Adrenal gland (tissue), 12 donors: ENCODE results near the gene NMB. TPM values are rescaled to one million over a fixed set of nuclear protein-coding genes. Genes with fewer than 3 reads are reported as not detected.

Source experiments
- DNase-seq, 7 donors: peaks; one replicate each; pipeline ENCODE4 v3.0.0-alpha.2; 2019 to 2020
- H3K27ac ChIP-seq, 5 donors: fragments of 200-600 bp; sonication (generic) in 4 of 5; 1 replicate in 3 of 5; 2 replicates in 2 of 5; pipeline versions ENCODE4 v1.5.1 to v1.8.0; 2016 to 2020; ENCODE audit warnings: mild to moderate bottlenecking in 1 of 5
- H3K27me3 ChIP-seq: fragments of 200-600 bp; 2 replicates; pipeline ENCODE4 v1.8.0; 2021
- H3K36me3 ChIP-seq, 2 donors: fragments of 200-600 bp; replicated peaks in 1 of 2; 1 replicate in 1 of 2; 2 replicates in 1 of 2; pipeline versions ENCODE4 v1.5.1 to v1.8.0; 2018 to 2022
- H3K4me1 ChIP-seq, 2 donors: fragments of 200-600 bp; replicated peaks in 1 of 2; 1 replicate in 1 of 2; 2 replicates in 1 of 2; pipeline versions ENCODE4 v1.5.1 to v1.8.0; 2018 to 2021
- H3K4me3 ChIP-seq, 4 donors: fragments of 200-600 bp; sonication (generic) in 3 of 4; one replicate each; pipeline ENCODE4 v1.5.1; 2016 to 2018
- H3K9me3 ChIP-seq, 3 donors: fragments of 200-600 bp; sonication (generic) in 1 of 3; replicated peaks in 1 of 3; 1 replicate in 2 of 3; 2 replicates in 1 of 3; pipeline versions ENCODE4 v1.5.1 to v1.8.0; 2016 to 2021
- CTCF ChIP-seq, 6 experiments: fragments of 450-650 bp in 4 of 6; fragments of 200-600 bp in 2 of 6; sonication (generic) in 1 of 6; IDR thresholded peaks; 1 replicate in 5 of 6; 2 replicates in 1 of 6; pipeline versions ENCODE4 v1.5.1 to v1.8.0; 2016 to 2021; ENCODE audit warnings: antibody characterized with exemption in 6 of 6, mild to moderate bottlenecking in 2 of 6, moderate library complexity in 1 of 6
- POLR2A ChIP-seq, 2 donors: fragments of 450-650 bp; IDR thresholded peaks; one replicate each; pipeline ENCODE4 v1.6.1; 2017; ENCODE audit warnings: antibody characterized with exemption in 2 of 2, mild to moderate bottlenecking in 2 of 2, moderate library complexity in 1 of 2
- WGBS, 4 donors: extraction: QIAGEN DNeasy Blood & Tissue Kit in 2 of 4; methylation state at CpG; one replicate each; pipeline versions ENCODE4 v1.1.5 to v1.1.7; 2013 to 2017; 5-methylcytosine and 5-hydroxymethylcytosine counted together
- intact Hi-C, 2 donors: fragments of 100-400 bp; cut with DNase I; formaldehyde crosslinking; loops; one replicate each; pipeline versions ENCODE4 v1.14.1 to v1.15.0; 2022 to 2023
- polyA plus RNA-seq, 3 donors: library from polyadenylated mRNA; stranded (reverse); fragments of 200-250 nt in 2 of 3; fragments of 350-450 nt in 1 of 3; fragmentation: Illumina TruSeq in 1 of 3; extraction: RNeasy Lipid Tissue Mini Kit (QIAGEN cat#74804) in 1 of 3; gene quantifications; one replicate each; pipeline ENCODE4 v1.2.3, GENCODE V29; 2013 to 2014
- total RNA-seq, 9 donors: library from RNA; depleted of rRNA in 4 of 9; stranded (reverse); fragments of >200 nt in 4 of 9; fragments of 120-200 nt in 1 of 9; fragmentation: NEBNext Ultra II Directional in 1 of 9; extraction: Animal tissue kit (Norgen Biotek cat#: 25700) in 1 of 9; gene quantifications; one replicate each; pipeline versions ENCODE4 v1.1.0 to v1.2.4, GENCODE V29; 2013 to 2023
- donor health status: healthy with polysubstance abuse.
- donor health status: Bipolar disorder and iron deficiency.
- donor health status: DM: yes; HTN: yes; CAD: no.
- donor health status: DM: no; HTN: no; CAD: no.
- donor health status: DM: no; HTN: no; CAD: no.
- donor health status: DM: yes; HTN: yes; CAD: no.

NMB gene
- total and polyA plus RNA-seq, 12 donors = 6.9 to 34.1 (median 16.5) TPM

- Histone ChIP-seq H3K4me1 (peaks cover 28 to 55% of the 10 kb centered on the region in 2 donors), H3K36me3 (peaks cover 0 to 26% of the 10 kb centered on the region in 2 donors), H3K4me3 (peak overlapping the region; percentile 4 to 82 (median 42)), H3K9me3 (no peaks in the 10 kb centered on the region), H3K27ac (peak overlapping the region; percentile 76 to 97 (median 92)), H3K27me3 (no peaks in the 10 kb centered on the region)
- TF ChIP-seq POLR2A (IDR thresholded peaks at IDR 0.05) (no peak), CTCF (IDR thresholded peaks at IDR 0.05) (no peak)
- 20 to 36% (median 30%) methylated on average over 16 to 23 of the region's 23 CpGs for WGBS, 4 donors
- intact Hi-C loops = no loop called here
- DNase-seq = no peak
Measured at GRCh38 chr15:84634228-84634837, 23.7 kb downstream of the NMB start.

GRCh38 chr15:84633311-84634227 is 24.4 kb downstream of the NMB start:
- 0 to 1% (median 0%) methylated on average over 5 to 105 of the region's 105 CpGs for WGBS, 4 donors

GRCh38 chr15:84631706-84632272 is 26.2 kb downstream of the NMB start:
- intact Hi-C loops = no loop called here
- WGBS, 4 donors = 24 to 42% (median 31%) methylated on average over 7 of the region's 7 CpGs

More at GRCh38 chr15:84633311-84634227, 24.4 kb downstream of the NMB start:
- intact Hi-C loops = no loop called here
- peaks cover 0 to 19% of the 10 kb centered on the region in 2 donors for H3K36me3 ChIP-seq
- peak overlapping the region; percentile 78 to 97 (median 92) for H3K27ac ChIP-seq
- peak overlapping the region; percentile 4 to 82 (median 42) for H3K4me3 ChIP-seq
- no peaks in the 10 kb centered on the region for H3K9me3 ChIP-seq
- no peaks in the 10 kb centered on the region for H3K27me3 ChIP-seq
- peaks cover 28 to 55% of the 10 kb centered on the region in 2 donors for H3K4me1 ChIP-seq
- peak; percentile 71 to 83 (median 77) for DNase-seq
- TF ChIP-seq POLR2A (IDR thresholded peaks at IDR 0.05) (peak in 1 of 2 donors; percentile 70), CTCF (IDR thresholded peaks at IDR 0.05) (peak in 1 of 6 experiments; percentile 10)

More at GRCh38 chr15:84631706-84632272, 26.2 kb downstream of the NMB start:
- Histone ChIP-seq H3K36me3 (peaks cover 0 to 4% of the 10 kb centered on the region in 2 donors), H3K27ac (peak overlapping the region; percentile 69 to 97 (median 88)), H3K4me1 (peaks cover 23 to 44% of the 10 kb centered on the region in 2 donors), H3K9me3 (no peaks in the 10 kb centered on the region), H3K27me3 (no peaks in the 10 kb centered on the region), H3K4me3 (peak overlapping the region in 3 of 4 donors; percentile 42 to 82 (median 47))
- DNase-seq = no peak
- no peak for TF ChIP-seq CTCF (IDR thresholded peaks at IDR 0.05)
